IPS-15b (cell line): Measurements from ENCODE around the gene FBXO41.
A peak's percentile ranks its signal among the peaks of the same experiment; 100 is the strongest.

Experiments
- H3K27me3 ChIP-seq: one replicate; pipeline ENCODE4 v1.6.1; 2013; ENCODE audit warnings: low read length; ENCODE audit not compliant: control insufficient read depth, insufficient read depth
- H3K36me3 ChIP-seq: one replicate; pipeline ENCODE4 v1.6.1; 2013; ENCODE audit warnings: low read length; ENCODE audit not compliant: control insufficient read depth, insufficient read depth
- H3K4me1 ChIP-seq: one replicate; pipeline ENCODE4 v1.6.1; 2013; ENCODE audit warnings: mild to moderate bottlenecking, low read length; ENCODE audit not compliant: control insufficient read depth, insufficient read depth
- H3K4me3 ChIP-seq: one replicate; pipeline ENCODE4 v1.5.1; 2013; ENCODE audit warnings: low read depth, low read length
- H3K9ac ChIP-seq: one replicate; pipeline ENCODE4 v1.6.1; 2013; ENCODE audit warnings: low read depth, mild to moderate bottlenecking, low read length
- H3K9me3 ChIP-seq: one replicate; pipeline ENCODE4 v1.6.1; 2013; ENCODE audit warnings: mild to moderate bottlenecking, low read length; ENCODE audit not compliant: control insufficient read depth, insufficient read depth

The FBXO41 gene

DNA sequence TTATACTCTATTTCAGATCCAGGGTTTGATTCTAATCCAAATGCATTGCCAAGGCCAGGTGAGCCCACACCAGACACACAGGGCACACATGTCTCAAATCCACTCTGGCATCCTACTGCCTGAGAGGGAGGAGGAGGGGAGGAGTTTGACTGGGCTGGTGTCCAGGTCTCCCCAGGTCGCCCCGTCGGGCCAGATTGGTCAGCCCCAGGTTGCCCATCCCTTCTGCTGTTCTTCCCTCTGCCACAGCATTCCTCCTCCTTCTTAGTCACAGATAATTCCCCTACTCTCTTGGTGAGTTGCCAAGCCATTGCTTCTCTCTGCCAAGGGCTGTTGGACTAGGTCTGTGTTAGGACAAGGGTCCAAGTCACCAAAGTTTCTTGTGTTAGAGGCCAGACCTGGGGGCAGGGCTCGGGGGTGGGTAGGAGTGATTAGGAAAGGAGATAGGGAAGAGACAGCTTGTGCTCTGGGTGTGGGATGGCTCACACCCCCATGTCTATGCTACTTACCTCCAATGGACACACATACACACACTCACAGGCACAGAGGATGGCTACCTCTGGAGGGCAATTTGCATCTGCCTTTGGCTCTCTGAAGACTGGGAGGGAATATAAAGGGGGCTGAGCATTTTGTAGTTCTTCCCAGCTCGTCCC, 11.6 kb upstream of the FBXO41 start:
- H3K27me3 ChIP-seq, result peaks cover 55% of the 10 kb centered on the region
- H3K9me3 ChIP-seq, result no peaks in the 10 kb centered on the region
- H3K4me3 ChIP-seq, result no peak overlapping the region
- no peak overlapping the region for H3K9ac ChIP-seq
- H3K4me1 ChIP-seq, result no peaks in the 10 kb centered on the region
- no peaks in the 10 kb centered on the region for H3K36me3 ChIP-seq

DNA sequence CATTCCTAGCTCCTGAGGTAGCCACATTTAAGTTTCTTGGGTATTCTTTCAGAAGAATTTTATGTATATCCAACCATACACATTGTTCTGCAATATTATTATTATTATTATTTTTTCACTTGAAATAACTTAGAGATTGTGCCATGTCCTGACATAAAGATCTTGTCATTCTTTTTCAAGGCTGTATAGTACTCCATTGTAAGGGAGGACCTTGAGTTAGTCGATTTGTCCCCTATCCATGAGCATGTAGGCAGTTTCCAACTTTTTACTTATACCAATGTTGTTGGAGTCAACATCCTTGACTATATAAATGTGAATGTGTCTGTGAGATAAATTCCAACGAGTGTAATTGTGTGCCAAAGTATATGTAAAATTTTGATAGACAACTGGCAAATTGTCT, 10.0 kb upstream of the FBXO41 start:
- H3K36me3 ChIP-seq, result no peaks in the 10 kb centered on the region
- no peak overlapping the region for H3K4me3 ChIP-seq
- H3K9ac ChIP-seq, result no peak overlapping the region
- no peaks in the 10 kb centered on the region for H3K9me3 ChIP-seq
- H3K27me3 ChIP-seq, result peaks cover 69% of the 10 kb centered on the region
- H3K4me1 ChIP-seq, result no peaks in the 10 kb centered on the region

DNA sequence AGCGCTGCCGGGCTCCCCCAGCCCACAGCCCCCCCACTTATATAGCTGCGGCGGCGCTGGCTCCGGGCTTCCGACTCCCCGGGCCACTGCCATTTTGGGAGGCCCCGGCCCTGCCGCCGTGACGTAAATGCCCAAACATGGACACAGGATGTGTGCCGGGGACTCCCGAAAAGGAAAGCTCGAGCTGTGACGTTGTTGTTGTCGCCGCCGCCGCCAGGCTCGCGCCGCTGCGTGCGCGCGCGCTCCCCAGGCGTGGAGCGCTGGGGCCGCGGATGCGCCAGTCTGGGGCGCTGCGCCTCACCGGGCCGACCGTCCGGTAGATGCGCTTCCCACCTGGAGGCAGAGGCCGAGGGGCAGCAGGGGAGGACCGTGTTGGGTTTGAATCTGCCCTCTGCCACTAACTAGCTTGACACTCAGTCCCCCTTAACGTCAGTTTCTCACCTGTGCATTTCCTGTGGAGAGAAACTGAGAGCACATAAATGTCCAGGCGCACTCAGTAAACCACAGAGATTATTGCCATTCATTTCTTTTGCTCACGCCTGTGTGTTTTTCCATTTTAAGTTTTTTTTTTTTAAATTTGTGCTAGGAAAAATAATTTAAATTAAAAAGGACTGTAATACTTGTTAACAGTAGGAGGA, 9.4 kb upstream of the FBXO41 start, which contains the start of gene EGR4:
EGR4 (minus strand) TSS at position 15 of the 638 bp plus-strand sequence. CDS start 231 bp downstream, outside the sequence.
- no peaks in the 10 kb centered on the region for H3K4me1 ChIP-seq
- no peaks in the 10 kb centered on the region for H3K9me3 ChIP-seq
- H3K36me3 ChIP-seq, result no peaks in the 10 kb centered on the region
- peak within 1 kb of the TSS; percentile 65 for H3K4me3 ChIP-seq
- no peak within 1 kb of the TSS for H3K9ac ChIP-seq
- peaks cover 74% of the 10 kb centered on the region for H3K27me3 ChIP-seq

GRCh38 chr2:73292906-73293533, 8.7 kb upstream of the FBXO41 start:
- peaks cover 81% of the 10 kb centered on the region for H3K27me3 ChIP-seq
- no peak overlapping the region for H3K9ac ChIP-seq
- H3K4me1 ChIP-seq, result no peaks in the 10 kb centered on the region
- peak overlapping the region; percentile 65 for H3K4me3 ChIP-seq
- H3K9me3 ChIP-seq, result no peaks in the 10 kb centered on the region
- H3K36me3 ChIP-seq, result no peaks in the 10 kb centered on the region

DNA sequence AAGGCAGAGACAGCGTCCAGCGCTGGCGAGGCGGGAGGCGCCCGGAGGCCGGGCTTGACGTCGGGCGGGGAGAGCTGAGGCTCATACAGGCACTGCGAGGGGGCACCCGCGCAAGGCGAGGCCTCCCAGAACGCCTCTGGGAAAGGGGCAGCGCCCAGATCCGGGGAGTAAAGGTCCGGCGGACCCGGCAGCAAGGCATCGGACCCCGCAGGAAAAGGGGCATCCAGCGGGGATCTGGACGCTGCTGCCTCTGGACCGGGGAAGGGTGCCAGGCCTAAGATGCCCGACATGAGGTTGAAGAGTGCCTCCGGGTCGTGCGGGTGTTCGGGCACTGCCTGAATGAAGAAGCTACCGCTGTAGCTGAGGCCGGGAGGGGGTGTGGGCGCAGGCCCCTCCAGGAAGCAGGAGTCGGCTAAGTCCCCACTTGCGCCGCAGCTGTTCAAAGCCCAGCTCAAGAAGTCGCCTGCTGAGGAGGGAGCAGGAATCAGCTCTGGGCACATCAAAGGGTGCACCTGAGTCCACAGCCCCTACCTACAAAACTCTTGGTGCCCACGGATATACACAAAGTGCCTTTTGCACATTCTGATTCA, 8.1 kb upstream of the FBXO41 start:
- H3K9me3 ChIP-seq, result no peaks in the 10 kb centered on the region
- H3K27me3 ChIP-seq, result peaks cover 83% of the 10 kb centered on the region
- H3K36me3 ChIP-seq, result no peaks in the 10 kb centered on the region
- peak overlapping the region; percentile 65 for H3K4me3 ChIP-seq
- no peak overlapping the region for H3K9ac ChIP-seq
- H3K4me1 ChIP-seq, result no peaks in the 10 kb centered on the region

- H3K9ac ChIP-seq, result no peak overlapping the region
- no peaks in the 10 kb centered on the region for H3K4me1 ChIP-seq
- H3K9me3 ChIP-seq, result no peaks in the 10 kb centered on the region
- no peaks in the 10 kb centered on the region for H3K36me3 ChIP-seq
- peak overlapping the region; percentile 65 for H3K4me3 ChIP-seq
- peaks cover 85% of the 10 kb centered on the region for H3K27me3 ChIP-seq
Observed at GRCh38 chr2:73291461-73292315, 7.4 kb upstream of the FBXO41 start.

DNA sequence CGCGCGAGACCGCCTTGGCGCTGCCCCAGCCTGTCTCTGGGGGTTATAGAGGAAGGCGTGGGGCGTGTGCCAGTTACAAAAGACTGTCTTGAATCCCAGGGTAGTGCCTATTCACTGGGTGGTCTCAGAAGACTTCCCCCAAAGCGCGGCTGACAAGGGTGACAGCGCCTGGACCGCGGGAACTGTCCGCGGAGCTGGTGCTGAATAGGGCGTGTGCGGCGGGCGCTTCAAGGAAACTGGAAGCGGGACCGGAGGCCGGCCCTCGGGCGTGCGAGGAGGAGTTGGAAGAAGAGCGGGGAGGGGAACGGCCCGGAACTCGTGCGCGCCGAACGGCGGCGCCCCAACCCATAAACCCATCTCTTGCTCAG, 6.8 kb upstream of the FBXO41 start:
- Histone ChIP-seq H3K27me3 (peaks cover 85% of the 10 kb centered on the region), H3K9ac (no peak overlapping the region), H3K36me3 (no peaks in the 10 kb centered on the region), H3K4me1 (peaks cover 6% of the 10 kb centered on the region), H3K9me3 (no peaks in the 10 kb centered on the region), H3K4me3 (peak overlapping the region; percentile 65)

DNA sequence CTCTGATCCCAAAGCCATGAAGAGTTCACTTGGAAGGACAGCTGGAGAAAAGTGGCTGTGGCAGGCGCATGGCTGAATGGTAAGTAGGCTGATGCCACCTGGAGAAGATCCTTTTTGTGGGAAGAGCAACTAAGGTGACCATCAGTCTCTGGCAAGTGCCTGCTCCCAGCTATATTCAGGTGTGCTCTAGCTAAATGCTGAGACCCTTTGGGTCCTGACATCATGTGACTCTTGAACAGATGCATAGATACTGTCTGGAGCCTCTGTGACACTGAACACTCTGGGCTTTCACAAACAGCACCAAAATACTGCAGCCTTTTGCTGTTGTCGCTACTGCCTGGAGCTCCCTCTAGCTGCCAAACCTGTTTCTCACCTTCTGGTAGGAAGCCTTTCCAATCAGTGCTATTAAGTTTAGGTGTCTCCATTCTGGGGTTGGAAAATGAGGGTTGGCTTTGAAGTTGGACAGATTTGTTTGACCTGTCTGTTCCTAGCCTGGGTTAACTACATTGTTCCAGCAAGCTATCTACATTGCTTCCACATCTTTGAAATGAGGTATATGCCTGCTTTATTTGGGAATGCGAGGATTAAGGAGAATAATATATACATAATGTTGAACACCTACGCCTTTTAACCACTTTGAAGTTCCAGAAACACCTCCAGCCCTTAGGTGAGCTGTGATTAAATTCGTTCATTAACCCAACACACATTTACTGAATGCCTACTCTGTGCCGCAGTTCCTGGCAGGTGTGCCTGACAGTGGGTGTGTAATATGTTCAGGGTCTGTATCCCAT, 6.0 kb upstream of the FBXO41 start:
- Histone ChIP-seq H3K27me3 (peaks cover 83% of the 10 kb centered on the region), H3K9ac (no peak overlapping the region), H3K9me3 (no peaks in the 10 kb centered on the region), H3K36me3 (no peaks in the 10 kb centered on the region), H3K4me3 (no peak overlapping the region), H3K4me1 (peaks cover 13% of the 10 kb centered on the region)

GRCh38 chr2:73289304-73289703, 5.0 kb upstream of the FBXO41 start:
- Histone ChIP-seq H3K4me3 (no peak overlapping the region), H3K9me3 (no peaks in the 10 kb centered on the region), H3K36me3 (no peaks in the 10 kb centered on the region), H3K4me1 (peaks cover 14% of the 10 kb centered on the region), H3K9ac (no peak overlapping the region), H3K27me3 (peaks cover 74% of the 10 kb centered on the region)

- Histone ChIP-seq H3K9me3 (no peaks in the 10 kb centered on the region), H3K36me3 (no peaks in the 10 kb centered on the region), H3K9ac (no peak overlapping the region), H3K4me1 (peaks cover 17% of the 10 kb centered on the region), H3K27me3 (peaks cover 47% of the 10 kb centered on the region), H3K4me3 (no peak overlapping the region)
Observed at GRCh38 chr2:73286134-73286655, 1.9 kb upstream of the FBXO41 start.
